ENCODE measurements around the gene UBE2J1.

Gene UBE2J1, protein sequence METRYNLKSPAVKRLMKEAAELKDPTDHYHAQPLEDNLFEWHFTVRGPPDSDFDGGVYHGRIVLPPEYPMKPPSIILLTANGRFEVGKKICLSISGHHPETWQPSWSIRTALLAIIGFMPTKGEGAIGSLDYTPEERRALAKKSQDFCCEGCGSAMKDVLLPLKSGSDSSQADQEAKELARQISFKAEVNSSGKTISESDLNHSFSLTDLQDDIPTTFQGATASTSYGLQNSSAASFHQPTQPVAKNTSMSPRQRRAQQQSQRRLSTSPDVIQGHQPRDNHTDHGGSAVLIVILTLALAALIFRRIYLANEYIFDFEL

DNA sequence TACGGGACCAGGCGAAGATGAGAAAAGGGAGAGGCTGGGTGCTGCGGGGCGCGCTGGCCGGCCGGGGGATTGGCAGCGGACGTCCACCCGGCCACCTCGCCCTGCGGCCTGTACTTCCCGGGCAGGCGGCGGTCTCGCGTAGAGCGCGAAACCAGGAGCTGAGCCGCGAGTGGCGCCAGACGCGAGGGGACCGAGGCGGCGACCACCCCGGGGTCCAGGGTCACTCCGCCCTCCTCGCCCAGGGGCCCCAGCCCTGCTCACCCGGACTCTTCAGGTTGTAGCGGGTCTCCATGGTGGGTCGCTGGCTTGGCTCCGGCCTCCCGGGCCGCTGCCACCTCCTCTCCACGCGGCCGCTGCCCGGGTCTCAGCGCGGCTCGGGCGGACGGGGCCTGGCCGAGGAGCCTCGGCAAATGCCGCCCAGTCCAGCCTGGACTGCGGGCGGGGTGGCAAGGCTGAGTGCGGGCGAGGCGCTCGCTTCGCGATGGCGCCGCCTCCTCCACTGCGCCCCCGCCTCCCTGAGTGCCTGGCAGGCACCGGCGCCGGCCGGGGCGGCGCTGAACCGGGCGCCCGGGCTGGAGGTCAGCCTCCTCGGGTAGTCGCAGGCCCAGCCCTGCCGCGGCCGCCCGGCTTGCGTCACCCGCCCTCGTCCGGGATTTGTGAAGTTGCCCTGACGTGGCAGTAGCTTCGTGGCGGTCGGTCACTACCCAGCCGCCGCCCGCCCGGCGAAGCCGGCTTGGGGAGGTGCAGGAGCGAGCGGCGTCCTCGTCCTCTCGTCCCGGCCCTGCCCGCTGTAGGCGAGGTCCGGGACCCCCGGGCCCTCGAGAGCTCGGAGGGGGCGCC lies at the start of gene UBE2J1:
Gene UBE2J1 (minus strand): TSS at position 445 of the 840 bp plus-strand sequence. CDS start 153 bp downstream, at position 292.
- TF ChIP-seq, protein P1, sequence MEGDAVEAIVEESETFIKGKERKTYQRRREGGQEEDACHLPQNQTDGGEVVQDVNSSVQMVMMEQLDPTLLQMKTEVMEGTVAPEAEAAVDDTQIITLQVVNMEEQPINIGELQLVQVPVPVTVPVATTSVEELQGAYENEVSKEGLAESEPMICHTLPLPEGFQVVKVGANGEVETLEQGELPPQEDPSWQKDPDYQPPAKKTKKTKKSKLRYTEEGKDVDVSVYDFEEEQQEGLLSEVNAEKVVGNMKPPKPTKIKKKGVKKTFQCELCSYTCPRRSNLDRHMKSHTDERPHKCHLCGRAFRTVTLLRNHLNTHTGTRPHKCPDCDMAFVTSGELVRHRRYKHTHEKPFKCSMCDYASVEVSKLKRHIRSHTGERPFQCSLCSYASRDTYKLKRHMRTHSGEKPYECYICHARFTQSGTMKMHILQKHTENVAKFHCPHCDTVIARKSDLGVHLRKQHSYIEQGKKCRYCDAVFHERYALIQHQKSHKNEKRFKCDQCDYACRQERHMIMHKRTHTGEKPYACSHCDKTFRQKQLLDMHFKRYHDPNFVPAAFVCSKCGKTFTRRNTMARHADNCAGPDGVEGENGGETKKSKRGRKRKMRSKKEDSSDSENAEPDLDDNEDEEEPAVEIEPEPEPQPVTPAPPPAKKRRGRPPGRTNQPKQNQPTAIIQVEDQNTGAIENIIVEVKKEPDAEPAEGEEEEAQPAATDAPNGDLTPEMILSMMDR (IDR thresholded peaks at IDR 0.05; ENCODE audit: insufficient read depth, low read length, poor library complexity, severe bottlenecking): no peak
- no peak for TF ChIP-seq EZH2phosphoT487 (conservative IDR thresholded peaks at IDR 0.05; ENCODE audit: low read length)
- H3K36me3 ChIP-seq (ENCODE audit: low read length): peaks cover 23% of the 10 kb centered on the region
- peaks cover 69% of the 10 kb centered on the region for H3K79me2 ChIP-seq (ENCODE audit: insufficient read depth, low read length)
- H3K27me3 ChIP-seq (ENCODE audit: low read length): no peaks in the 10 kb centered on the region
- H4K20me1 ChIP-seq (ENCODE audit: low read depth, low read length): peaks cover 22% of the 10 kb centered on the region
- H3K9ac ChIP-seq (ENCODE audit: low read length): peak within 1 kb of the TSS; percentile 97
- peak within 1 kb of the TSS; percentile 96 for H3K4me3 ChIP-seq (ENCODE audit: insufficient read depth, low read length, poor library complexity, severe bottlenecking)
- no peaks in the 10 kb centered on the region for H3K9me3 ChIP-seq (ENCODE audit: insufficient read depth, low read length)
- peak within 1 kb of the TSS; percentile 100 for H3K4me2 ChIP-seq (ENCODE audit: low read depth, low read length, poor library complexity, severe bottlenecking)
- H3F3A ChIP-seq (ENCODE audit: insufficient read depth): peaks cover 65% of the 10 kb centered on the region
- no peak within 1 kb of the TSS for H2AFZ ChIP-seq (ENCODE audit: low read depth, low read length, severe bottlenecking)
- H3K27ac ChIP-seq (ENCODE audit: low read depth, low read length): peak within 1 kb of the TSS; percentile 100
- H3K9me2 ChIP-seq (replicated peaks; ENCODE audit: insufficient read depth, low read length): no peaks in the 10 kb centered on the region

DNA sequence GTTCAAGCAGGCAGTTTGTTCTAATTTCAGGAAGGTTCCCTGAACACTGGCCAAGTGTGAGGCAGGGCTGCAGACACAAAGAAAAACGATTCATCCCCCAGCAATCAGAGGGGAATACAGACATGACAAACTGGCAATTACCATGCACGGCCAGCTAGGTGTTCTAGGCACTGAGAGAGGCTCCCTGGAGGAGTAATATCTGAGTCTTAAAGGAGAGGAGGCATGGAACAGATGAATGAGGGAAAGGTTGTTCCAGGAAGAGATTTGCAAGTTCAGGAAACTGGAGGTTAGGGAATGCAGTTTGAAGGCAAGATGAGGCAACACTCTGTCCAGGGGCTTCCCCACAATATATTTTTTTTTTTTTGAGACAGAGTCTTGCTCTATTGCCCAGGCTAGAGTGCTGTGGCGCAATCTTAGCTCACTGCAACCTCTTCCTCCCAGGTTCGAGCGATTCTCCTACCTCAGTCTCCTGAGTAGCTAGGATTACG lies 48.4 kb upstream of the UBE2J1 start:
- Histone ChIP-seq H3K9ac (ENCODE audit: low read length) (no peak overlapping the region), H3K27ac (ENCODE audit: low read depth, low read length) (no peak overlapping the region), H3F3A (ENCODE audit: insufficient read depth) (no peaks in the 10 kb centered on the region), H3K4me2 (ENCODE audit: low read depth, low read length, poor library complexity, severe bottlenecking) (no peak overlapping the region), H3K9me2 (replicated peaks; ENCODE audit: insufficient read depth, low read length) (no peaks in the 10 kb centered on the region), H3K27me3 (ENCODE audit: low read length) (no peaks in the 10 kb centered on the region), H3K4me3 (ENCODE audit: insufficient read depth, low read length, poor library complexity, severe bottlenecking) (no peak overlapping the region), H3K9me3 (ENCODE audit: insufficient read depth, low read length) (no peaks in the 10 kb centered on the region), H3K36me3 (ENCODE audit: low read length) (no peaks in the 10 kb centered on the region), H2AFZ (ENCODE audit: low read depth, low read length, severe bottlenecking) (no peak overlapping the region), H3K79me2 (ENCODE audit: insufficient read depth, low read length) (peaks cover 89% of the 10 kb centered on the region), H4K20me1 (ENCODE audit: low read depth, low read length) (no peaks in the 10 kb centered on the region; the same call in 1 of the 2 replicates)
- TF ChIP-seq, protein P1 (IDR thresholded peaks at IDR 0.05; ENCODE audit: insufficient read depth, low read length, poor library complexity, severe bottlenecking): no peak
- TF ChIP-seq EZH2phosphoT487 (conservative IDR thresholded peaks at IDR 0.05; ENCODE audit: low read length): no peak

DNA sequence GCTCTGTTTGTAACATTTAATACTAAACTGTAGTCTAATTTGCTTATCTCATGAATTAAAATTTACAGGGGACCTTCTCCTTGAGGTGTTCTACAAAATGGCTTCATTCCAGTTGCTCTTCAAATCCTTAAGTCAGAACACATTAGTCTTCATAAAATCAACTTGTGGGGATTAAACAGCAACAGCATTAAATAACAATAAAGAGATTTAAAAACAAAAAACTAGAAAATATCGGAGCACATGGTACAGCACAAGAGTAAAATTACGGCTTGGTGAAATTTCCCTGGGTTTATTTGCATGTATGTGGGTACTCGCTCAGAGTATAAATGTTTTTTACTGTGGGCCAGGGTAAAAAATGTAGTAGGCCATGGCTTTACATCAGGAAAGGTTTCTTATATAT lies 47.5 kb upstream of the UBE2J1 start:
- Histone ChIP-seq H3K36me3 (ENCODE audit: low read length) (no peaks in the 10 kb centered on the region), H3K79me2 (ENCODE audit: insufficient read depth, low read length) (peaks cover 89% of the 10 kb centered on the region), H3K9ac (ENCODE audit: low read length) (no peak overlapping the region), H3K4me2 (ENCODE audit: low read depth, low read length, poor library complexity, severe bottlenecking) (no peak overlapping the region), H3K9me2 (replicated peaks; ENCODE audit: insufficient read depth, low read length) (no peaks in the 10 kb centered on the region), H3K4me3 (ENCODE audit: insufficient read depth, low read length, poor library complexity, severe bottlenecking) (no peak overlapping the region), H3K27me3 (ENCODE audit: low read length) (no peaks in the 10 kb centered on the region), H3K9me3 (ENCODE audit: insufficient read depth, low read length) (no peaks in the 10 kb centered on the region), H4K20me1 (ENCODE audit: low read depth, low read length) (no peaks in the 10 kb centered on the region), H3F3A (ENCODE audit: insufficient read depth) (no peaks in the 10 kb centered on the region), H2AFZ (ENCODE audit: low read depth, low read length, severe bottlenecking) (no peak overlapping the region), H3K27ac (ENCODE audit: low read depth, low read length) (no peak overlapping the region)
- TF ChIP-seq, protein P1 (IDR thresholded peaks at IDR 0.05; ENCODE audit: insufficient read depth, low read length, poor library complexity, severe bottlenecking): no peak
- TF ChIP-seq EZH2phosphoT487 (conservative IDR thresholded peaks at IDR 0.05; ENCODE audit: low read length): no peak

All from SU-DHL-6 (cell line).